SK-N-MC (cell line): Measurements from ENCODE around the gene TRPT1.

Experiments used
- EZH2 ChIP-seq: fragments of 200-600 bp; sonication (generic); IDR thresholded peaks from one replicate; pipeline ENCODE4 v1.6.1; 2017; ENCODE audit warnings: antibody characterized with exemption
- POLR2AphosphoS5 ChIP-seq: IDR thresholded peaks from 2 replicates; pipeline ENCODE4 v1.6.1; 2012; ENCODE audit warnings: mild to moderate bottlenecking, low read depth, low read length, borderline replicate concordance

- TF ChIP-seq EZH2 (no peak), POLR2AphosphoS5 (no peak)
Observed at GRCh38 chr11:64251753-64252002, 25.7 kb upstream of the TRPT1 start.
